Measurements from ENCODE around the gene MAPK8IP3. TPM values are rescaled to one million over a fixed set of nuclear protein-coding genes. Genes with fewer than 3 reads are reported as not detected.

The MAPK8IP3 gene
- total RNA-seq, 4 donors from 2014 or later: 56.0 to 206 (median 82.1) TPM

DNA sequence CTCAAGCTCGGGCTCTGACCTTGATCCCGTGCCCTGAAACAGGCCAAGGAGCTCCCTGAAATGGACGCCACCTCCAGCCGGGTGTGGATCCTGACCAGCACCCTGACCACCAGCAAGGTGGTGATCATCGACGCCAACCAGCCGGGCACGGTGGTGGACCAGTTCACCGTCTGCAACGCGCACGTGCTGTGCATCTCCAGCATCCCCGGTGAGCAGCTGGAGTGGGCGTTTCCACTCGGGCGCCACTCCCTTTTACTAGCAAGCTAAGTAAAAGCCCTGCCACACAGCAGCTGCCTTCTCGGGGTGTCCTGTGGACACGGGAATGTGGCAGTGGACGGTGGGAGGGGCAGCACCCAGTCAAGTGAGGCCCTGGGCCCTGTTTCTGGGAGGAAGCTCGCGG, 59.0 kb downstream of the MAPK8IP3 start:
- Histone ChIP-seq H3K27ac (no peak overlapping the region), H3K4me1 (peaks cover 17% of the 10 kb centered on the region), H3K4me3 (no peak overlapping the region), H3K36me3 (peaks cover 84% of the 10 kb centered on the region), H3K9me3 (no peaks in the 10 kb centered on the region), H3K27me3 (no peaks in the 10 kb centered on the region)
- TF ChIP-seq POLR2A (IDR thresholded peaks at IDR 0.05) (no peak), EP300 (IDR thresholded peaks at IDR 0.05) (no peak)
- 73% methylated on average over 15 of the region's 21 CpGs for WGBS
- no peak for DNase-seq (ENCODE audit: low spot score in 2 of 2)

DNA sequence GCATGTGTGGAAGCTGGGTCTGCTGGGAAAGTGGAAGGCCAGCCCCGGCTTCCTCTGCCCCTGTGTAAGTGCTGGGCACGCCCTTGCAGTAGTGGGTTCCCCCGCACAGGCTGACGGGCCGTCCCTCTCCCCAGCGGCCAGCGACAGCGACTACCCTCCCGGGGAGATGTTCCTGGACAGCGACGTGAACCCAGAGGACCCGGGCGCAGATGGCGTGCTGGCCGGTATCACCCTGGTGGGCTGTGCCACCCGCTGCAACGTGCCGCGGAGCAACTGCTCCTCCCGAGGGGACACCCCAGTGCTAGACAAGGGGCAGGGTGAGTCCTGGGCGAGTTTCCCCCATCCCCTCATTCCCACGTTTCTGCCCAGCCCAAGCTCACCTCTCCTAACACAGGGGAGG, 59.8 kb downstream of the MAPK8IP3 start:
- no peak for TF ChIP-seq EP300 (IDR thresholded peaks at IDR 0.05)
- no peak for TF ChIP-seq POLR2AphosphoS5 (IDR thresholded peaks at IDR 0.05)
- TF ChIP-seq, protein P1, sequence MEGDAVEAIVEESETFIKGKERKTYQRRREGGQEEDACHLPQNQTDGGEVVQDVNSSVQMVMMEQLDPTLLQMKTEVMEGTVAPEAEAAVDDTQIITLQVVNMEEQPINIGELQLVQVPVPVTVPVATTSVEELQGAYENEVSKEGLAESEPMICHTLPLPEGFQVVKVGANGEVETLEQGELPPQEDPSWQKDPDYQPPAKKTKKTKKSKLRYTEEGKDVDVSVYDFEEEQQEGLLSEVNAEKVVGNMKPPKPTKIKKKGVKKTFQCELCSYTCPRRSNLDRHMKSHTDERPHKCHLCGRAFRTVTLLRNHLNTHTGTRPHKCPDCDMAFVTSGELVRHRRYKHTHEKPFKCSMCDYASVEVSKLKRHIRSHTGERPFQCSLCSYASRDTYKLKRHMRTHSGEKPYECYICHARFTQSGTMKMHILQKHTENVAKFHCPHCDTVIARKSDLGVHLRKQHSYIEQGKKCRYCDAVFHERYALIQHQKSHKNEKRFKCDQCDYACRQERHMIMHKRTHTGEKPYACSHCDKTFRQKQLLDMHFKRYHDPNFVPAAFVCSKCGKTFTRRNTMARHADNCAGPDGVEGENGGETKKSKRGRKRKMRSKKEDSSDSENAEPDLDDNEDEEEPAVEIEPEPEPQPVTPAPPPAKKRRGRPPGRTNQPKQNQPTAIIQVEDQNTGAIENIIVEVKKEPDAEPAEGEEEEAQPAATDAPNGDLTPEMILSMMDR (IDR thresholded peaks at IDR 0.05): no peak
- TF ChIP-seq POLR2A (IDR thresholded peaks at IDR 0.05): no peak
- Histone ChIP-seq H3K36me3 (peaks cover 76% of the 10 kb centered on the region), H3K9me3 (no peaks in the 10 kb centered on the region), H3K4me3 (no peak overlapping the region), H3K27ac (no peak overlapping the region), H3K4me1 (peaks cover 26% of the 10 kb centered on the region), H3K27me3 (no peaks in the 10 kb centered on the region)
- no peak for DNase-seq (ENCODE audit: low spot score in 2 of 2)
- WGBS: no CpG with 5 or more reads among the region's 22 CpGs

DNA sequence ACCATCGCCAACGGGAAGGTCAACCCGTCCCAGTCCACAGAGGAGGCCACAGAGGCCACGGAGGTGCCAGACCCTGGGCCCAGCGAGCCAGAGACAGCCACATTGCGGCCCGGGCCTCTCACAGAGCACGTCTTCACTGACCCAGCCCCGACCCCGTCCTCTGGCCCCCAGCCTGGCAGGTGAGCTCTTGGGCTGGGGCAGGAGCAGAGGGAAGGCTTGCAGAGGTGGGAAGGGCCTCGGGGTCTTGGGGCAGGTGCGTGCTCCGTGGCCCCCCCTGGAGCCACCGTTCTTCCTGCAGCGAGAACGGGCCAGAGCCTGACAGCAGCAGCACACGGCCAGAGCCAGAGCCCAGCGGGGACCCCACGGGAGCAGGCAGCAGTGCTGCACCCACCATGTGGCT, 60.2 kb downstream of the MAPK8IP3 start:
- no peak for TF ChIP-seq POLR2AphosphoS5 (IDR thresholded peaks at IDR 0.05)
- TF ChIP-seq EP300 (IDR thresholded peaks at IDR 0.05): no peak
- TF ChIP-seq POLR2A (IDR thresholded peaks at IDR 0.05): no peak
- TF ChIP-seq, protein P1 (IDR thresholded peaks at IDR 0.05): no peak
- no peak overlapping the region for H3K27ac ChIP-seq
- peaks cover 72% of the 10 kb centered on the region for H3K36me3 ChIP-seq
- H3K27me3 ChIP-seq: no peaks in the 10 kb centered on the region
- 88% methylated on average over 14 of the region's 19 CpGs for WGBS
- H3K4me3 ChIP-seq: no peak overlapping the region
- no peaks in the 10 kb centered on the region for H3K9me3 ChIP-seq
- no peak for DNase-seq (ENCODE audit: low spot score in 2 of 2)
- H3K4me1 ChIP-seq: peaks cover 28% of the 10 kb centered on the region

DNA sequence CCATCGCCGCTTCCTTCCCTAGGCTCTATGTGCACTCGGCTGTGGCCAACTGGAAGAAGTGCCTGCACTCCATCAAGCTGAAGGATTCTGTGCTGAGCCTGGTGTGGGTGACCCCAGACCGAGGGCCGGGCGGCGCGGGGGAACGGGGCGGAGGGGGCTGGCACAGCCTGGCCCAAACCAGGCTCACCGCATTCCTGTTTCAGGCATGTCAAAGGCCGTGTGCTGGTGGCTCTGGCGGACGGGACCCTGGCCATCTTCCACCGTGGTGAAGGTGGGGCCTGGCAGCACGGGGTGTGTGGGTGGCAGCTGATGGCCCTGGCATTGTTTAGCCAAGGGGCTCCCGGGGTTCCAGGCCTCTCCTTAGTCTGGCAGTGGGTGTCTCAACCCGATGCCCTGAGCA, 60.7 kb downstream of the MAPK8IP3 start:
- Histone ChIP-seq H3K36me3 (peaks cover 68% of the 10 kb centered on the region), H3K4me3 (no peak overlapping the region), H3K9me3 (no peaks in the 10 kb centered on the region), H3K4me1 (peaks cover 32% of the 10 kb centered on the region), H3K27ac (no peak overlapping the region), H3K27me3 (no peaks in the 10 kb centered on the region)
- no peak for DNase-seq (ENCODE audit: low spot score in 2 of 2)
- TF ChIP-seq EP300 (IDR thresholded peaks at IDR 0.05) (no peak), POLR2AphosphoS5 (IDR thresholded peaks at IDR 0.05) (no peak), POLR2A (IDR thresholded peaks at IDR 0.05) (no peak)
- TF ChIP-seq, protein P1 (IDR thresholded peaks at IDR 0.05): no peak
- 60% methylated on average over 5 of the region's 18 CpGs for WGBS

DNA sequence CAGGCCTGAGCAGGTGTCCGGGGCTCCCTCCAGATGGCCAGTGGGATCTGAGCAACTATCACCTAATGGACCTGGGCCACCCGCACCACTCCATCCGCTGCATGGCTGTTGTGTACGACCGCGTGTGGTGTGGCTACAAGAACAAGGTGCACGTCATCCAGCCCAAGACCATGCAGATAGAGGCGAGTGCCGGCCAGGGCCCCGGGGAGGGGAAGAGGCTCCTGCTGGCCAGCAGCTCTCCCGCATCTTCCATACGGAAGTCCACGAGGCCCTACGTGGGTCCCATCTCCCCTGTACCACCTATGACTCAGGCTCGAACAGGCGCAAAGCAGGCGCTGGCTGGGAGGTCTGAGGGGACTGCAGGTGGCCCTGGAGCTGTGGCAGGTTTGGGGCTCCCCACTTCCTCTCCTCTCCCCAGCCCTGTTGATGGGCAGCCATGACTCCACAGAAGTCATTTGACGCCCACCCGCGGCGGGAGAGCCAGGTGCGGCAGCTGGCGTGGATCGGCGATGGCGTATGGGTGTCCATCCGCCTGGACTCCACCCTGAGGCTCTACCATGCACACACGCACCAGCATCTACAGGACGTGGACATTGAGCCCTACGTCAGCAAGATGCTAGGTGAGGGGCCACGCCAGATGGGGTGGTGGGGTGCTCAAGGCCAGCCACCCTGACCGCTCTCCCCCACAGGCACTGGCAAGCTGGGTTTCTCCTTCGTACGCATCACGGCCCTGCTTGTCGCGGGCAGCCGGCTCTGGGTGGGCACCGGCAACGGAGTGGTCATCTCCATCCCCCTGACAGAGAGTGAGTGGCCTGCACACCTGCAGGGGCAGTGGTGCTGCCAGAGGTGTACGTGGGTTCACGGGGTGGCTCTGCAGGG, 61.4 kb downstream of the MAPK8IP3 start:
- WGBS: 86% methylated on average over 25 of the region's 42 CpGs
- no peak overlapping the region for H3K4me3 ChIP-seq
- no peak for TF ChIP-seq EP300 (IDR thresholded peaks at IDR 0.05)
- TF ChIP-seq POLR2A (IDR thresholded peaks at IDR 0.05): no peak
- TF ChIP-seq, protein P1 (IDR thresholded peaks at IDR 0.05): no peak
- no peak for TF ChIP-seq POLR2AphosphoS5 (IDR thresholded peaks at IDR 0.05)
- H3K36me3 ChIP-seq: peaks cover 61% of the 10 kb centered on the region
- DNase-seq (ENCODE audit: low spot score in 2 of 2): no peak
- H3K9me3 ChIP-seq: no peaks in the 10 kb centered on the region
- H3K27me3 ChIP-seq: no peaks in the 10 kb centered on the region
- H3K4me1 ChIP-seq: peaks cover 38% of the 10 kb centered on the region
- no peak overlapping the region for H3K27ac ChIP-seq

Data from suprapubic skin (tissue), 4 donors.